Memory B cell (primary cell): Measurements from ENCODE around the gene MDH1.
A peak's percentile ranks its signal among the peaks of the same experiment; 100 is the strongest.
"Not testable (repeated sequence)": the region's sequence is repeated elsewhere in the genome, so short reads cannot be mapped to it uniquely, and the experiment has no call there.

Source experiments
- ATAC-seq: fragments of 150-1000 bp; cut with Tn5 transposase; 2 replicates; pipeline ENCODE4 v1.10.0; 2021; ENCODE audit warnings: low read depth, mild to moderate bottlenecking, moderate library complexity
- DNase-seq, 2 donors: peaks; one replicate each; pipeline ENCODE4 v3.0.0; 2022; ENCODE audit warnings: low spot score in 2 of 2
- H3K27ac Mint-ChIP-seq: one replicate; pipeline ENCODE4 v1.8.0; 2022; ENCODE audit warnings: mild to moderate bottlenecking, moderate library complexity, mixed read lengths
- H3K27me3 Mint-ChIP-seq: one replicate; pipeline ENCODE4 v1.8.0; 2022; ENCODE audit warnings: mixed read lengths
- H3K36me3 Mint-ChIP-seq: one replicate; pipeline ENCODE4 v1.8.0; 2022; ENCODE audit warnings: mild to moderate bottlenecking, mixed read lengths
- H3K4me1 Mint-ChIP-seq: one replicate; pipeline ENCODE4 v1.8.0; 2022; ENCODE audit warnings: mixed read lengths
- H3K4me3 Mint-ChIP-seq: one replicate; pipeline ENCODE4 v1.8.0; 2022; ENCODE audit warnings: mild to moderate bottlenecking, moderate library complexity, mixed read lengths
- H3K9me3 Mint-ChIP-seq: one replicate; pipeline ENCODE4 v1.8.0; 2022; ENCODE audit warnings: mixed read lengths

Gene MDH1

GRCh38 chr2:63588385-63589147 lies at the start of gene MDH1, which contains the start of gene WDPCP:
Gene MDH1, plus strand, starts transcription at chr2:63588963. Its CDS starts 81 bp downstream, at chr2:63589044.
Gene WDPCP, minus strand, starts transcription at chr2:63588477. Its CDS starts 206 bp downstream, at chr2:63588271.
- Mint-ChIP-seq H3K27me3 (no peaks in the 10 kb centered on the region), H3K4me3 (peak within 1 kb of the TSS; percentile 93), H3K9me3 (no peaks in the 10 kb centered on the region), H3K36me3 (peaks cover 2% of the 10 kb centered on the region), H3K4me1 (peaks cover 15% of the 10 kb centered on the region), H3K27ac (peak within 1 kb of the TSS; percentile 96)
- ATAC-seq (peak; percentile 79), DNase-seq (peak; percentile 84 to 89)

DNA sequence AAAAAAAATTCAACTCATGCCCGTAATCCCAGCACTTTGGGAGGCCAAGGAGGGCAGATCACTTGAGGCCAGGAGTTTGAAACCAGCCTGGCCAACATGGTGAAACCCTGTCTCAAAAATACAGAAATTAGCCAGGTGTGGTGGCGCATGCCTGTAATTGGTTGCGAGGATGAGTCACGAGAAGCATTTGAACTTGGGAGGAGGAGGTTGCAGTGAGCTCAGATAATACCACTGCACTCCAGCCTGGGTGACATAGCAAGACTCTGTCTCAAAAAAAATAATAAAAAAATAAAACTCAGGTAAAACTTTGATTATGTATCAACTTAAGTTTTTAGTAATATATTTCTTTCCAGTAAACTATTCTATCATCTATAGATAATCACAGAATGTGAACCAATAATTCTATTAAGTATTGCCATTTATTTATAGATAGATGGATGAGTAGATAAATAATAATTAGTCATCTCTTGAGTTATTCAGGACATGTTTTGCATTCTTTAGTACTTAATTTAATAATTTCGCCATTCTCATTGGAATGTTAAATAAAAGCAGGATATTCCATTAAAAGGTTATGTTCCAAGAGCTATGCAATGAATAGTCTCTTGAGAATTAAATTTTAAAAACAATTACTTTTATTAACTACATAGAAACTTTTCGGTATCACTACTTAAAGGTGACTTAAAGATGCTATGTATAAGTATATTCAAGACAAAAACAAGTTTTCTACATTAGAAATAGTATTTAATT lies 49.2 kb upstream of the MDH1 start:
- Mint-ChIP-seq H3K36me3 (peaks cover 12% of the 10 kb centered on the region), H3K9me3 (peaks cover 7% of the 10 kb centered on the region), H3K27me3 (no peaks in the 10 kb centered on the region), H3K4me1 (peaks cover 6% of the 10 kb centered on the region), H3K27ac (no peak overlapping the region), H3K4me3 (no peak overlapping the region)
- ATAC-seq (no peak), DNase-seq (no peak)

- Mint-ChIP-seq H3K4me1 (peaks cover 9% of the 10 kb centered on the region), H3K9me3 (peaks cover 5% of the 10 kb centered on the region), H3K27me3 (no peaks in the 10 kb centered on the region), H3K36me3 (peaks cover 8% of the 10 kb centered on the region), H3K27ac (no peak overlapping the region), H3K4me3 (no peak overlapping the region)
- no peak for DNase-seq
- peak; percentile 41 for ATAC-seq
Measured at GRCh38 chr2:63544017-63544627, 44.6 kb upstream of the MDH1 start.

- no peak for ATAC-seq
- no peaks in the 10 kb centered on the region for H3K27me3 Mint-ChIP-seq
- H3K36me3 Mint-ChIP-seq = peaks cover 8% of the 10 kb centered on the region
- H3K9me3 Mint-ChIP-seq = peaks cover 5% of the 10 kb centered on the region
- H3K27ac Mint-ChIP-seq = no peak overlapping the region
- DNase-seq = no peak
- no peak overlapping the region for H3K4me3 Mint-ChIP-seq
- peaks cover 11% of the 10 kb centered on the region for H3K4me1 Mint-ChIP-seq
Measured at GRCh38 chr2:63545023-63545422, 43.7 kb upstream of the MDH1 start.

DNA sequence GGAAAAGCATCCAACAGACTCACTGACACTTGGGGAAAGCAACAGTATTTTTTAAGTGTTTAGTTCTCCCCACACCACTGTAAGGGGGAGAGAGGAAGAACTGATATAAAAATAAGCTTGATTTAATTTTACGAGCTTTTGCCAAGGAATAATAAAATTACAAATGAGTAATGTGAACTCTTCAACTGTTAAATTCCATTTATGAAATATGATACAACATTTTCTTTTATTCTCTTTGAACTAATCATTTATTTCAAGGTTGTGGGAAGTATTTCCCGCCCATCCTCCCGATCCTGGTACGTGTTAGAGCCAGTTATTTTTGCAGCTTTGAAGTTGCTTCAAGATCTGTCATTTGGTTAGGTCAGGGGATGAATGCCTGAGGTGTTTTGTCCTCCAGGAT lies 35.7 kb upstream of the MDH1 start:
- Mint-ChIP-seq H3K27me3 (no peaks in the 10 kb centered on the region), H3K27ac (no peak overlapping the region), H3K4me3 (no peak overlapping the region), H3K9me3 (peaks cover 10% of the 10 kb centered on the region), H3K36me3 (peaks cover 32% of the 10 kb centered on the region), H3K4me1 (peaks cover 7% of the 10 kb centered on the region)
- no peak for DNase-seq
- no peak for ATAC-seq

- Mint-ChIP-seq H3K27ac (no peak overlapping the region), H3K27me3 (no peaks in the 10 kb centered on the region), H3K9me3 (peaks cover 15% of the 10 kb centered on the region), H3K4me3 (no peak overlapping the region), H3K36me3 (peaks cover 43% of the 10 kb centered on the region), H3K4me1 (peaks cover 2% of the 10 kb centered on the region)
- ATAC-seq (no peak), DNase-seq (no peak)
Measured at GRCh38 chr2:63555299-63555698, 33.5 kb upstream of the MDH1 start.

- H3K36me3 Mint-ChIP-seq = peaks cover 48% of the 10 kb centered on the region
- ATAC-seq (no peak), DNase-seq (no peak)
- no peaks in the 10 kb centered on the region for H3K27me3 Mint-ChIP-seq
- no peak overlapping the region for H3K4me3 Mint-ChIP-seq
- H3K4me1 Mint-ChIP-seq = no peaks in the 10 kb centered on the region
- H3K27ac Mint-ChIP-seq = no peak overlapping the region
- peaks cover 14% of the 10 kb centered on the region for H3K9me3 Mint-ChIP-seq
Measured at GRCh38 chr2:63555931-63556330, 32.8 kb upstream of the MDH1 start.

- not testable (repeated sequence) for ATAC-seq, DNase-seq, H3K27me3 Mint-ChIP-seq, H3K27ac Mint-ChIP-seq, H3K4me1 Mint-ChIP-seq, H3K4me3 Mint-ChIP-seq
- Mint-ChIP-seq H3K36me3 (peaks cover 58% of the 10 kb centered on the region), H3K9me3 (peaks cover 16% of the 10 kb centered on the region)
Measured at GRCh38 chr2:63557819-63558218, 30.9 kb upstream of the MDH1 start.

DNA sequence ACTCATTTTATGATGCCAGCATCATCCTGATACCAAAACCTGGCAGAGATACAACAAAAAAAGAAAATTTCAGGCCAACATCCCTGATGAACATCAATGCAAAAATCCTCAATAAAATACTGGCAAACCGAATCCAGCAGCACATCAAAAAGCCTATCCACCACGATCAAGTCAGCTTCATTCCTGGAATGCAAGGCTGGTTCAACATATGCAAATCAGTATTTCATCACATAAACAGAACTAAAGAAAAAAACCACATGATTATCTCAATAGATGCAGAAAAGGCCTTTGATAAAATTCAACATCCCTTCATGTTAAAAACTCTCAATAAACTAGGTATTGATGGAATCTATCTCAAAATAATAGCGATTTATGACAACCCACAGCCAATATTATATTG lies 29.8 kb upstream of the MDH1 start:
- not testable (repeated sequence) for H3K27ac Mint-ChIP-seq, H3K4me3 Mint-ChIP-seq, ATAC-seq, H3K4me1 Mint-ChIP-seq, H3K27me3 Mint-ChIP-seq, DNase-seq
- Mint-ChIP-seq H3K36me3 (peaks cover 55% of the 10 kb centered on the region), H3K9me3 (peaks cover 16% of the 10 kb centered on the region)

DNA sequence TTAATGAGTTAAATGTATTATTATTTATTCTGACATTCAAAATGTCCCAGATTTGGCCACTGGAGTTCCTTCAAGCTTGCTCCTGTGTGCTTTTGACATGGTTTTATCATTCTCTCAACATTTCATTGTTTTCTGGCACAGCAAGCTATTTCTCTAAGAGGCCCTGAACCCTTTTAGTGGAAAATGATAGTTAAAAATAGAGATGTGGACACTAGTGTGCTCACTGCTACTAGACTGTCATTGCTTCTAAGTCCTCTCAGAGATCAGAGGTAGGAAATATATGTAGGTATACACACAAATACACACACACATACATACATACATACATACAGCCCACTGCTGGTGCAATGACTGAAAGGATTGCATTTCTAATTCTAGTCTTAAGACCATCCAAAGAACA lies 26.0 kb upstream of the MDH1 start:
- Mint-ChIP-seq H3K36me3 (peaks cover 39% of the 10 kb centered on the region), H3K27me3 (no peaks in the 10 kb centered on the region)

GRCh38 chr2:63569740-63570139 lies 19.0 kb upstream of the MDH1 start:
- ATAC-seq (no peak), DNase-seq (no peak)
- Mint-ChIP-seq H3K4me3 (no peak overlapping the region), H3K27ac (no peak overlapping the region), H3K36me3 (peaks cover 20% of the 10 kb centered on the region), H3K4me1 (peaks cover 5% of the 10 kb centered on the region), H3K27me3 (no peaks in the 10 kb centered on the region), H3K9me3 (peaks cover 11% of the 10 kb centered on the region)

More for the DNA sequence above, 26.0 kb upstream of the MDH1 start:
- H3K4me3 Mint-ChIP-seq = no peak overlapping the region
- no peak overlapping the region for H3K27ac Mint-ChIP-seq
- DNase-seq = no peak
- peaks cover 16% of the 10 kb centered on the region for H3K9me3 Mint-ChIP-seq
- no peak for ATAC-seq
- H3K4me1 Mint-ChIP-seq = peaks cover 2% of the 10 kb centered on the region

DNA sequence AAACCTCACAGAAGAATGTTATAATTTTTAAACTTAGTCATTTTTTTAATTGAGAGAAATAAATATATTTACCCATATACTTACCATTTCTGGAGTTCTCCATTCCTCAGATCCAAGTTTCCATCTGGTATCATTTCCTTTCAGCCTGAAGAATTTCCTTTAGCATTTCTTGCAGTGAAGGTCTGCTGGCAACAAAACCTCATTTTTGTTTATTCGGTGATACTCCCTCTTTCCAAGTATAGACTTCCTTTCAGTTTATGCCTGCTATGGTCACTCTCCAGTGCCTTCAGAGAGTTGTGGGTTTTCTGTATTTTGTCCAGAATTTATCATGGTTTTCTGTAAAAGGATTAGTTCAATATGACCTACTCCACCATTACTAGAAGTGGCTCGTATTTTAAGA lies 17.5 kb upstream of the MDH1 start:
- H3K27me3 Mint-ChIP-seq = no peaks in the 10 kb centered on the region
- DNase-seq = no peak
- no peak for ATAC-seq
- peaks cover 6% of the 10 kb centered on the region for H3K4me1 Mint-ChIP-seq
- H3K27ac Mint-ChIP-seq = no peak overlapping the region
- no peak overlapping the region for H3K4me3 Mint-ChIP-seq
- H3K36me3 Mint-ChIP-seq = peaks cover 18% of the 10 kb centered on the region
- H3K9me3 Mint-ChIP-seq = peaks cover 8% of the 10 kb centered on the region

- ATAC-seq (no peak), DNase-seq (no peak)
- Mint-ChIP-seq H3K4me3 (no peak overlapping the region), H3K27ac (no peak overlapping the region), H3K9me3 (peaks cover 8% of the 10 kb centered on the region), H3K27me3 (no peaks in the 10 kb centered on the region), H3K4me1 (peaks cover 5% of the 10 kb centered on the region), H3K36me3 (peaks cover 16% of the 10 kb centered on the region)
Measured at GRCh38 chr2:63572001-63572400, 16.8 kb upstream of the MDH1 start.

DNA sequence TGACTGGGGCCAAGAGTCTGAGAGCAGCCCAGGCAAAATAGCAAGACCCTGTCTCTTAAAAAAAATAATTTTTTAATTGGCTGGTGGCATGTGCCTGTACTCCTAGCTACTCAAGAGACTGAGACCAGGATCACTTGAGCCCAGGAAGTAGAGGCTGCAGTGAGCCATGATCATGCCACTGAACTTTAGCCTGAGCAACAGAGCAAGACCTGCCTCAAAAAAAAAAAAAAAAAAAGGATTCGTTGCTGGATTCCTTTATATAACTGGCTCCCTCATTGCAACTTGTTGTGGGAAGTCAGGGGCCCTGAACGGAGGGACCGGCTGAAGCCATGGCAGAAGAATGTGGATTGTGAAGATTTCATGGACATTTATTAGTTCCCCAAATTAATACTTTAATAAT lies 15.7 kb upstream of the MDH1 start:
- H3K4me3 Mint-ChIP-seq, H3K27me3 Mint-ChIP-seq, H3K27ac Mint-ChIP-seq, DNase-seq, H3K9me3 Mint-ChIP-seq, H3K4me1 Mint-ChIP-seq, ATAC-seq: not testable (repeated sequence)
- peaks cover 10% of the 10 kb centered on the region for H3K36me3 Mint-ChIP-seq
